Measurements from ENCODE around the gene SSRP1. TPM values are rescaled to one million over a fixed set of nuclear protein-coding genes. Genes with fewer than 3 reads are reported as not detected.

Gene SSRP1
- total RNA-seq, 1 donor from 2014 or later: 120 TPM

- DNase-seq (no peak), ATAC-seq (ENCODE audit: low read depth) (no peak)
- H3K9me3 Mint-ChIP-seq: no peaks in the 10 kb centered on the region
- POLR2A ChIA-PET: no interaction called here
- H3K4me3 Mint-ChIP-seq: no peak overlapping the region
- H3K4me1 Mint-ChIP-seq: peaks cover 14% of the 10 kb centered on the region
- no peak for TF ChIP-seq CTCF (IDR thresholded peaks at IDR 0.05)
- intact Hi-C loops (cut with micrococcal nuclease): loop anchor here (10.0 kb wide), 1 partner anchor 1205 kb away; no protein-coding TSS in a partner anchor
- H3K27ac Mint-ChIP-seq: no peak overlapping the region
- H3K27me3 Mint-ChIP-seq: no peaks in the 10 kb centered on the region
- peaks cover 7% of the 10 kb centered on the region for H3K36me3 Mint-ChIP-seq (ENCODE audit: low read depth)
- CTCF ChIA-PET: no interaction called here
Observed at GRCh38 chr11:57320067-57320718, 15.5 kb downstream of the SSRP1 start.

- no peak for DNase-seq
- Mint-ChIP-seq H3K27ac (no peak overlapping the region), H3K27me3 (no peaks in the 10 kb centered on the region), H3K4me1 (peaks cover 4% of the 10 kb centered on the region), H3K36me3 (ENCODE audit: low read depth) (peaks cover 8% of the 10 kb centered on the region), H3K9me3 (no peaks in the 10 kb centered on the region), H3K4me3 (no peak overlapping the region)
- ChIA-PET CTCF (no interaction called here), POLR2A (interaction anchor here (0.7 kb wide), 1 partner anchor 14 kb away, joined by 3 read pairs; no protein-coding TSS in a partner anchor)
- TF ChIP-seq CTCF (IDR thresholded peaks at IDR 0.05): no peak
- intact Hi-C loops (cut with micrococcal nuclease): no loop called here
- ATAC-seq (ENCODE audit: low read depth): no peak
Observed at GRCh38 chr11:57318178-57318577, 17.5 kb downstream of the SSRP1 start.

DNA sequence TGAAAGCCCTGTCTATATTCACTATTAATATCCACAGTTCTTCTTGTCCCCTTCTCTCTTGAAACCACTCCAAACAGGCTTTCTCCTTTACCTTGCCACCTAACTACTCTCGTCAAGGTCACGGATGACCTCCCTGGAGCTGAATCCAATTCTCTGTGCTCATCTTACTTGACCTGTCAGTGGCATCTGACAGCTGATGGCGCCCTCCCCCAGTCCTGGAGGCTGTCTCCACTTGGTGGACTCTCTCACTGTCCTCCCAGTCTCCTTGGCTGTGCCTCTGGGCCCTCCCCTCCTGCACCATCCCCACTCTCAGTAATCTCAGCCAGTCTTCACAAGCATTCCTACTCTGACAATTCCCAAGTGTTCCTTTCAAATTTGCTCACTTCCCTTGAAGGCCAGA is 19.7 kb downstream of the SSRP1 start:
- ATAC-seq (ENCODE audit: low read depth) (no peak), DNase-seq (no peak)
- Mint-ChIP-seq H3K4me1 (peaks cover 11% of the 10 kb centered on the region), H3K27ac (no peak overlapping the region), H3K9me3 (no peaks in the 10 kb centered on the region), H3K27me3 (peaks cover 5% of the 10 kb centered on the region), H3K36me3 (ENCODE audit: low read depth) (peaks cover 8% of the 10 kb centered on the region), H3K4me3 (no peak overlapping the region)
- POLR2A ChIA-PET: no interaction called here
- CTCF ChIA-PET: no interaction called here
- no peak for TF ChIP-seq CTCF (IDR thresholded peaks at IDR 0.05)
- intact Hi-C loops (cut with micrococcal nuclease): no loop called here

DNA sequence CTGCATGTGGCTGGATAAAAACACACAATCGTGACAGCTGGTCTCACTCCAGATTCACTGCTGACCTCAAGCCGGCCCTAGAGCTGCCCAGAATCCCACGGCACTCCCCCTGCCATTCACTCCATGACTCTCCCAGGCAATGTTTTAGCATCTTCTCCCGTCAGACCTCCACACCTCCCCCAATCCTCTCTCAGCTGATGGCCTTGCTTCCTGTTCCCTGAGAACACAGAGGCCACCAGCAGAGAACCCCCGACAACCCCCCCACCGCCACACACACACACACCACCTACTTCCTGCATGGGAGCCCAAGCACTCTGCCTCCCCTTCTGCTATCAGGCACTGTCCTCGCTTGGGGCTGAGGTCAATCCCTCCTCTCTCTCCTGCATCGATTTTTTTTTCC is 20.2 kb downstream of the SSRP1 start:
- no peak for TF ChIP-seq CTCF (IDR thresholded peaks at IDR 0.05)
- ChIA-PET POLR2A (no interaction called here), CTCF (no interaction called here)
- Mint-ChIP-seq H3K36me3 (ENCODE audit: low read depth) (peaks cover 8% of the 10 kb centered on the region), H3K9me3 (no peaks in the 10 kb centered on the region), H3K27me3 (peaks cover 5% of the 10 kb centered on the region), H3K4me1 (peaks cover 16% of the 10 kb centered on the region), H3K4me3 (no peak overlapping the region), H3K27ac (no peak overlapping the region)
- DNase-seq (no peak), ATAC-seq (ENCODE audit: low read depth) (no peak)
- intact Hi-C loops (cut with micrococcal nuclease): no loop called here

- peaks cover 5% of the 10 kb centered on the region for H3K27me3 Mint-ChIP-seq
- no peak for TF ChIP-seq CTCF (IDR thresholded peaks at IDR 0.05)
- H3K4me3 Mint-ChIP-seq: no peak overlapping the region
- CTCF ChIA-PET: no interaction called here
- no peak for DNase-seq
- H3K4me1 Mint-ChIP-seq: peaks cover 17% of the 10 kb centered on the region
- intact Hi-C loops (cut with micrococcal nuclease): no loop called here
- ATAC-seq (ENCODE audit: low read depth): no peak
- POLR2A ChIA-PET: no interaction called here
- peaks cover 11% of the 10 kb centered on the region for H3K36me3 Mint-ChIP-seq (ENCODE audit: low read depth)
- H3K27ac Mint-ChIP-seq: no peak overlapping the region
- H3K9me3 Mint-ChIP-seq: no peaks in the 10 kb centered on the region
Observed at GRCh38 chr11:57314221-57314973, 21.3 kb downstream of the SSRP1 start.
